Measurements from ENCODE around the gene MLST8. TPM values are rescaled to one million over a fixed set of nuclear protein-coding genes. Genes with fewer than 3 reads are reported as not detected.
A peak's percentile ranks its signal among the peaks of the same experiment; 100 is the strongest.

MLST8 gene
- total and polyA plus RNA-seq, 8 donors, result 16.6 to 62.8 (median 20.7) TPM

DNA sequence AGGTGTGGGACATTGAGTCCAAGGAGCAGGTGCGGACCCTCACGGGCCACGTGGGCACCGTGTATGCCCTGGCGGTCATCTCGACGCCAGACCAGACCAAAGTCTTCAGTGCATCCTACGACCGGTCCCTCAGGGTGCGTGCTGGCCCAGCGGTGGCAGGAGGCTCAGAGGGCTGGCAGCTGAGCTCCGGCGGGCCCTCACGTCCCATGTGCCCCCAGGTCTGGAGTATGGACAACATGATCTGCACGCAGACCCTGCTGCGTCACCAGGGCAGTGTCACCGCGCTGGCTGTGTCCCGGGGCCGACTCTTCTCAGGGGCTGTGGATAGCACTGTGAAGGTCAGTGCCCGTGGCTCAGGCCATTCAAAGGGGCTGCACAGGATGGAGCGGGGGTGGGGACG is 29.2 kb upstream of the MLST8 start:
- Histone ChIP-seq H3K27ac (no peak overlapping the region), H3K9me3 (no peaks in the 10 kb centered on the region), H3K36me3 (peaks cover 0 to 33% (median 19%) of the 10 kb centered on the region in 3 donors), H3K27me3 (no peaks in the 10 kb centered on the region), H3K4me1 (no peaks in the 10 kb centered on the region), H3K4me3 (no peak overlapping the region)
- no peak for DNase-seq
- 94 to 95% methylated on average over 23 of the region's 23 CpGs for WGBS, 2 donors
- no peak for TF ChIP-seq CTCF (IDR thresholded peaks at IDR 0.05)
- FAIRE-seq, result no peak
- intact Hi-C loops (cut with DNase I), result loop anchor here in 1 of 3 donors (2.0 kb wide), 1 partner anchor 15 kb away; no protein-coding TSS in a partner anchor
- ATAC-seq, result no peak

DNA sequence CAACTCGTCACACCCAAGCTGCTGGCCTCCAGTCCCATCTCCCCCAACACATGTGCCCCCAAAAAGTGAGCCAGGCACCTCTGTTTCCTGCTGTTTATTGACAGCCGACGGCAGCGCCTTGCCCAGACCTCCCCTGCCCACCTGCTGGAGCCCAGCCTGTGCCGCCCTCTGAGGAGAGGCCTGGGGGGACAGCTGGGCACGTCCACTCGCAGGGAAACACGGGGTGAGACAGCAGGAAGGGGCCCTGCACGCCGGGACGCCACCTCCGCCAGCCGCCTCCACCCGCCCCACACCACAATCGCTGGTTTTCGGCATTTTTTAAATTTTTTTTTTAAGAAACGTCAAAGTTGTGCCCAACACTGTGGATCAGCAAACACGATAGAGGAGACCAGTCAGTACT is 28.2 kb upstream of the MLST8 start:
- 92 to 95% methylated on average over 18 of the region's 18 CpGs for WGBS, 2 donors
- Histone ChIP-seq H3K4me3 (no peak overlapping the region), H3K36me3 (peaks cover 0 to 33% (median 19%) of the 10 kb centered on the region in 3 donors), H3K4me1 (no peaks in the 10 kb centered on the region), H3K27me3 (no peaks in the 10 kb centered on the region), H3K27ac (no peak overlapping the region), H3K9me3 (no peaks in the 10 kb centered on the region)
- ATAC-seq (no peak), DNase-seq (no peak), FAIRE-seq (no peak)
- intact Hi-C loops (cut with DNase I), result loop anchor here in 1 of 3 donors (2.0 kb wide), 1 partner anchor 16 kb away; no protein-coding TSS in a partner anchor
- no peak for TF ChIP-seq CTCF (IDR thresholded peaks at IDR 0.05)

GRCh38 chr16:2177561-2177960 is 27.7 kb upstream of the MLST8 start:
- DNase-seq (no peak), ATAC-seq (no peak), FAIRE-seq (no peak)
- intact Hi-C loops (cut with DNase I), result loop anchor here in 1 of 3 donors (2.0 kb wide), 1 partner anchor 17 kb away; no protein-coding TSS in a partner anchor
- Histone ChIP-seq H3K27me3 (no peaks in the 10 kb centered on the region), H3K9me3 (no peaks in the 10 kb centered on the region), H3K4me3 (no peak overlapping the region), H3K4me1 (no peaks in the 10 kb centered on the region), H3K36me3 (peaks cover 0 to 33% (median 19%) of the 10 kb centered on the region in 3 donors), H3K27ac (no peak overlapping the region)
- no peak for TF ChIP-seq CTCF (IDR thresholded peaks at IDR 0.05)
- 94 to 96% methylated on average over 20 of the region's 20 CpGs for WGBS, 2 donors

DNA sequence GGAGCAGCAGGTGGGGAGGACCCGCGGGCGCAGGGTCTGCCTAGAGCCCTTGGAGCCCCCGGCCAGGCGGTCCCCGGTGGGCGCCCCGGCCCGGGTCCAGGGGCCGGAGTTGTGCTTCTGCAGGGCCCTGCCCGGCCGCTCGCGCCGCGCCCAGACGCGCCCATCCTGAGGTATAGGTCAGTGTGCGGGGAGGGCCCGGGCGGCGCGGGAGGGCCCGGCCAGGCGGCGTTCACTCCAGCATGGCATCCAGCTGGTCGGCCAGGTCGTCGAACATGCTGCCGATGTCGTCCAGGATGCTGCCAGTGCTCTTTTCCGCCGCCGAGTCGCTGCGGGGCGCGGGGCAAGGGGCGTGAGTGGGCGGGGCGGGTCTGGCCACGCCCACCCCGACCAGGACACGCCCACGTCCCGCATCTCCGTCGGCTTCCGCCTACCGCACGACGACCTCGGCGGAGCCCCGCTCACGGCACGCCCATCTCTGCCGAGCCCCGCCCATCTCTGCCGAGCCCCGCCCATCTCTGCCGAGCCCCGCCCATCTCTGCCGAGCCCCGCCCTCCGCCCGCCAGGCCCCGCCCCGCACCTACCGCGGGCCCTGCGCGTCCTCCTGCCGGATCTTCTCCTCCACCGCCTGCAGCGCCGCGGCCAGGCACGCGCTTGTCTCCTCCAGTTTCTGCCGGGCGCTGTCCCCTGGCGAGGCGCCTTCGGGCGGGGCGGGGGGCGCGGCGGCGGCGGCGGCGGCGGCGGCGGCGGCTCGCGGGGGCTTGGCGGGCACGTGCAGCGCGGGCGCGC is 26.7 kb upstream of the MLST8 start:
- peak in 2 of 4 donors; percentile 34 to 58 for ATAC-seq
- DNase-seq, result no peak
- WGBS, 2 donors, result 31 to 37% methylated on average over 58 to 106 of the region's 106 CpGs
- TF ChIP-seq CTCF (IDR thresholded peaks at IDR 0.05), result no peak
- intact Hi-C loops (cut with DNase I), result no loop called here
- Histone ChIP-seq H3K4me1 (no peaks in the 10 kb centered on the region), H3K9me3 (no peaks in the 10 kb centered on the region), H3K27me3 (no peaks in the 10 kb centered on the region), H3K36me3 (peaks cover 0 to 26% (median 19%) of the 10 kb centered on the region in 3 donors), H3K4me3 (no peak overlapping the region), H3K27ac (no peak overlapping the region)
- FAIRE-seq, result no peak

DNA sequence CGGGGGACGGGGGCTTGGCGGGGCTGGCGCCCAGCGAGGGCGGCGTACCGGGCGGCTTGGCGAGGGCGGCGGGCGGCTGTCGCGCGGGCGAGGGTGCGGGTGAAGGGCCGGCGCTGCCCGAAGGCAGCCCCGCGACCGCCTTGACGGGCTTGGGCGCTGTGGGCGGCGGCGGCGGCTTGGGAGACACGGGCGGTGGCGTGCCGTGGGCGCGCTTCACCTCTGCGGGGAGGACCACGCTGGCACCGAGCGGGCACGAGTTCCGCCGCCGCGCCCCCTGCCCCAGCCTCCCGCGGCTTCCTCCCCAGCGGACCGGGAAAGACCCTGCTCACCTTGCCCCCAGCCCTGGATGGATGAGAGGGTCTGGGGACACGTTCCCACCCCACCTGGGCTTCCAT is 26.1 kb upstream of the MLST8 start:
- Histone ChIP-seq H3K4me3 (no peak overlapping the region), H3K27ac (no peak overlapping the region), H3K36me3 (peaks cover 0 to 20% (median 16%) of the 10 kb centered on the region in 3 donors), H3K4me1 (no peaks in the 10 kb centered on the region), H3K9me3 (no peaks in the 10 kb centered on the region), H3K27me3 (no peaks in the 10 kb centered on the region)
- TF ChIP-seq CTCF (IDR thresholded peaks at IDR 0.05), result no peak
- DNase-seq (no peak), ATAC-seq (no peak), FAIRE-seq (no peak)
- intact Hi-C loops (cut with DNase I), result no loop called here
- 49 to 62% methylated on average over 20 to 50 of the region's 50 CpGs for WGBS, 2 donors
